Smooth muscle cell (in vitro differentiated cells): ENCODE results near the gene RFLNA. TPM values are rescaled to one million over a fixed set of nuclear protein-coding genes. Genes with fewer than 3 reads are reported as not detected.

ENCODE experiments used
- DNase-seq: peaks from one replicate; lab custom pipeline; 2025; ENCODE audit not compliant: unreplicated experiment; lab: John Stamatoyannopoulos, UW
- H2AFZ ChIP-seq: fragments of 200-600 bp; sonication (generic); 2 replicates; pipeline ENCODE4 v1.6.0; 2016; ENCODE audit warnings: antibody characterized with exemption, low read depth, mild to moderate bottlenecking
- H3F3A ChIP-seq: fragments of 200-600 bp; sonication (generic); 2 replicates; pipeline ENCODE4 v1.6.0; 2017; ENCODE audit warnings: antibody characterized with exemption, low read depth
- H3K27ac ChIP-seq: fragments of 200-600 bp; sonication (generic); 2 replicates; pipeline ENCODE4 v1.5.1; 2016; ENCODE audit warnings: low read depth, mild to moderate bottlenecking
- H3K27me3 ChIP-seq: fragments of 200-600 bp; sonication (generic); 2 replicates; pipeline ENCODE4 v1.6.1; 2016; ENCODE audit warnings: low read depth, mild to moderate bottlenecking
- H3K36me3 ChIP-seq: fragments of 200-600 bp; sonication (generic); 2 replicates; pipeline ENCODE4 v1.5.1; 2016; ENCODE audit warnings: low read depth
- H3K4me1 ChIP-seq: fragments of 200-600 bp; sonication (generic); 2 replicates; pipeline ENCODE4 v1.5.1; 2016; ENCODE audit warnings: low read depth
- H3K4me2 ChIP-seq: fragments of 200-600 bp; sonication (generic); 2 replicates; pipeline ENCODE4 v1.6.0; 2016; ENCODE audit warnings: mild to moderate bottlenecking
- H3K4me3 ChIP-seq: fragments of 200-600 bp; sonication (generic); 2 replicates; pipeline ENCODE4 v1.5.1; 2016; ENCODE audit warnings: mild to moderate bottlenecking
- H3K79me2 ChIP-seq: fragments of 200-600 bp; sonication (generic); 2 replicates; pipeline ENCODE4 v1.6.0; 2016; ENCODE audit warnings: low read depth, mild to moderate bottlenecking
- H3K9ac ChIP-seq: fragments of 200-600 bp; sonication (generic); 2 replicates; pipeline ENCODE4 v1.6.0; 2016; ENCODE audit warnings: low read depth
- H3K9me3 ChIP-seq: fragments of 200-600 bp; sonication (generic); replicated peaks from 2 replicates; pipeline ENCODE4 v1.5.1; 2016; ENCODE audit warnings: low read depth
- H4K20me1 ChIP-seq: fragments of 200-600 bp; sonication (generic); 2 replicates; pipeline ENCODE4 v1.6.0; 2016; ENCODE audit warnings: low read depth
- WGBS: methylation state at CpG from one replicate; pipeline ENCODE4 v1.1.7; 2016; ENCODE audit warnings: low lambda C conversion rate; 5-methylcytosine and 5-hydroxymethylcytosine counted together
- polyA plus RNA-seq: library from polyadenylated mRNA; unstranded; fragments of >200 nt; fragmentation: Nextera tagmentation; extraction: Ambion mirVana; gene quantifications from 2 replicates; pipeline ENCODE4 v1.2.1, GENCODE V29; 2016
- total RNA-seq: library from RNA; depleted of rRNA; stranded (reverse); fragments of >200 nt; gene quantifications from 2 replicates; pipeline ENCODE4 v1.2.3, GENCODE V29; 2014
- TF ChIP-seq, protein P1 (sequence below): fragments of 200-600 bp; sonication (generic); IDR thresholded peaks from 2 replicates; pipeline ENCODE4 v1.5.1; 2017; ENCODE audit warnings: borderline replicate concordance, mild to moderate bottlenecking, antibody characterized with exemption; ENCODE audit not compliant: insufficient read depth, poor library complexity, severe bottlenecking

RFLNA gene
- total and polyA plus RNA-seq, 2 experiments from 2014 or later, result 30.2 to 51.5 TPM

DNA sequence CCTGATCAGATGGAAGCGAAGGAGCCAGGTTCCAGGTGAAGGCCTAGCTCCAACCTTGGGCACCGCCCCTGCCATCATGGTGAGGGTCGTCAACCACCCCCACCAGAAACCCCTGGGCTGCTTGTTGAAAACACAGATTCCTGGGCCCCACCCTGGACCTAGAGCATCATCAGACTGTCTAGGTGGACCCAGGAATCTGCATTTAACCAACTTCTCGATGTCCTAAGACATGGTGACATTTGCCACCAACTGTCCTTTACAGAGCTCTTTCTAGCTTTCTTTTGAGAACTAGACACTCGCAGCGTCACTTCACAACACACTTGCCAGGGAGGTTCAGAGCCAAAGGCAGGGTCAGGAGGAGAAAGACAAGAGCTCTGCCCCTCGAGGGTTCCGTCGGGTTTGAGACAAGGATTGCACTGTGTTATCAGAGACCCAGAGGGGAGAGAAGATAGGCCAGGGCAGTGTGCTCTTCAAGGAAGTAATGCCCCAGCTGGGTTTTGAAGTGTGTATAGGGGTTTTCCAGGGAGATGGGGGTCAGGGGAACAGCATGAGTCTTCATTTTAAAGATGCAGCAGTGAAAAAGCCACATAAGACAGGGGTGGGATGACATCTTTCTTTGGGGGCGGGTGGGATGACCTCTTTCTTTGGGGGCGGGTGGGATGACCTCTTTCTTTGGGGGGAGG, 24.6 kb downstream of the RFLNA start:
- Histone ChIP-seq H3K36me3 (peaks cover 10% of the 10 kb centered on the region), H3K9me3 (peaks cover 12% of the 10 kb centered on the region), H3F3A (peaks cover 12% of the 10 kb centered on the region), H4K20me1 (no peaks in the 10 kb centered on the region), H2AFZ (no peak overlapping the region), H3K27me3 (peaks cover 5% of the 10 kb centered on the region), H3K4me3 (no peak overlapping the region), H3K27ac (no peak overlapping the region), H3K79me2 (no peaks in the 10 kb centered on the region), H3K4me2 (no peak overlapping the region), H3K4me1 (no peaks in the 10 kb centered on the region), H3K9ac (no peak overlapping the region)
- no peak for DNase-seq
- TF ChIP-seq, protein P1, sequence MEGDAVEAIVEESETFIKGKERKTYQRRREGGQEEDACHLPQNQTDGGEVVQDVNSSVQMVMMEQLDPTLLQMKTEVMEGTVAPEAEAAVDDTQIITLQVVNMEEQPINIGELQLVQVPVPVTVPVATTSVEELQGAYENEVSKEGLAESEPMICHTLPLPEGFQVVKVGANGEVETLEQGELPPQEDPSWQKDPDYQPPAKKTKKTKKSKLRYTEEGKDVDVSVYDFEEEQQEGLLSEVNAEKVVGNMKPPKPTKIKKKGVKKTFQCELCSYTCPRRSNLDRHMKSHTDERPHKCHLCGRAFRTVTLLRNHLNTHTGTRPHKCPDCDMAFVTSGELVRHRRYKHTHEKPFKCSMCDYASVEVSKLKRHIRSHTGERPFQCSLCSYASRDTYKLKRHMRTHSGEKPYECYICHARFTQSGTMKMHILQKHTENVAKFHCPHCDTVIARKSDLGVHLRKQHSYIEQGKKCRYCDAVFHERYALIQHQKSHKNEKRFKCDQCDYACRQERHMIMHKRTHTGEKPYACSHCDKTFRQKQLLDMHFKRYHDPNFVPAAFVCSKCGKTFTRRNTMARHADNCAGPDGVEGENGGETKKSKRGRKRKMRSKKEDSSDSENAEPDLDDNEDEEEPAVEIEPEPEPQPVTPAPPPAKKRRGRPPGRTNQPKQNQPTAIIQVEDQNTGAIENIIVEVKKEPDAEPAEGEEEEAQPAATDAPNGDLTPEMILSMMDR, result no peak
- WGBS, result 84% methylated on average over 11 of the region's 11 CpGs

DNA sequence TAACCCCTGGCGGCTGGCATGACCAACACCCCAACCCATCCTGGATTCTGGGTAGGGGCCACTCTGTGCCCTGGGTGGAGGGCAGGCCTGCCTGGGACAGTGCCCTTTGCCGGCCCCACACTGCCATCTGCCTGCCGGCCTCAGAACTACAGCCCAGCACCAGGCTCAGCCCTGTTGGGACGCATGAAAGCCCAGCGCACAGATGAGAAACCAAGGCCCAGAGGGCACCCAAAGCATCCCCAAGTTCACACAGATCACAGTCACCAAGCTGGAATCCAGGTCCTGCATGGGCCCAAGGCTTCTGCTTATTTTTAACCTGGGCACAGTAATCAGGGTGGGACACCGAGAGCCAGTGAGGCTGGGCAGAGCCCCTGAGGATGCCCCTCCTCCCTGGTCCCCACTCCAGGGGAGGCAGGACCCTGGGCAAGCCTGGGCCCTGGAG, 26.2 kb downstream of the RFLNA start:
- peaks cover 13% of the 10 kb centered on the region for H3K9me3 ChIP-seq
- H3K4me1 ChIP-seq, result no peaks in the 10 kb centered on the region
- peak; percentile 31 for DNase-seq
- H3K27ac ChIP-seq, result no peak overlapping the region
- H3K4me2 ChIP-seq, result no peak overlapping the region
- H3K36me3 ChIP-seq, result peaks cover 13% of the 10 kb centered on the region
- H2AFZ ChIP-seq, result no peak overlapping the region
- no peak overlapping the region for H3K4me3 ChIP-seq
- H3K79me2 ChIP-seq, result no peaks in the 10 kb centered on the region
- peaks cover 15% of the 10 kb centered on the region for H3F3A ChIP-seq
- TF ChIP-seq, protein P1, result peak; percentile 94
- H3K9ac ChIP-seq, result no peak overlapping the region
- peaks cover 5% of the 10 kb centered on the region for H3K27me3 ChIP-seq
- no peaks in the 10 kb centered on the region for H4K20me1 ChIP-seq
- 38% methylated on average over 6 of the region's 6 CpGs for WGBS

DNA sequence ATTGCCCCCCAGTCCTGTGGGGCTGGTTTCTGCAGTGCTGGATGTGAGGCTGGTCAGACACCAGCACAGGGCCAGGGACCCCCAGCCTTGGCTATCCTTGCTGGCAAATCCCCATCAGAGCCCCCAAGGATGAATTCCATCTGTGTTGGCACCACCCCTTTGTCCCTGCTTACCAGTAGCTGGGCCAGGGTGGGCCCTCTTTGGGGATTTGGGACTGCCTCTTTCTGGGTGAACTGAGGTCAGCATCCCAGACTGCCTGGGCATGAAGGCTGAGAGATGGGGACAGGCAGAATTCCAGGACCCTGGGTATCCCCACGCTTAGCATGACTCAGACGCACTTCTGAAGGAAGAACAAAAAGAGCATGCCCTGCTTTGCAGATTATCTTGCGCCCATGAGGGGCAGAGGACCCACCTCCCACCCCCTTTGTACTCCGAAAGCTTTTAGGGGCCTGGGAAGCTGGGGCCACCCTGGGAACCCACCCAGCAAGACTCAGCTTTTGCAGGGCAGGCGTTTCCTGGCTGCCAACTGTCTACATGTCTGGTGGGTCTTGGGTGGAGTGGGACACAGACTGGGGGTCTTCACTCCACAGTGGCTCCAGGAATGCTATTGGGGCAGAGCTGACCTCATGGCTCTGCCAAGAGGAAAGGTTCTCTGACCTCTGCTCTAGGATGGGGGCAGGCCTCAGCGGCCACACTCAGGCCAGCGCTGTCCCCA, 26.8 kb downstream of the RFLNA start:
- H2AFZ ChIP-seq, result no peak overlapping the region
- peaks cover 13% of the 10 kb centered on the region for H3K36me3 ChIP-seq
- no peaks in the 10 kb centered on the region for H3K4me1 ChIP-seq
- no peaks in the 10 kb centered on the region for H3K79me2 ChIP-seq
- H3K9ac ChIP-seq, result no peak overlapping the region
- no peaks in the 10 kb centered on the region for H4K20me1 ChIP-seq
- TF ChIP-seq, protein P1, result no peak
- 97% methylated on average over 7 of the region's 7 CpGs for WGBS
- H3K9me3 ChIP-seq, result peaks cover 13% of the 10 kb centered on the region
- no peak overlapping the region for H3K4me3 ChIP-seq
- peaks cover 15% of the 10 kb centered on the region for H3F3A ChIP-seq
- no peak for DNase-seq
- H3K27ac ChIP-seq, result no peak overlapping the region
- H3K27me3 ChIP-seq, result peaks cover 5% of the 10 kb centered on the region
- H3K4me2 ChIP-seq, result no peak overlapping the region
